ENCODE data around the gene ZNF507.

DNA sequence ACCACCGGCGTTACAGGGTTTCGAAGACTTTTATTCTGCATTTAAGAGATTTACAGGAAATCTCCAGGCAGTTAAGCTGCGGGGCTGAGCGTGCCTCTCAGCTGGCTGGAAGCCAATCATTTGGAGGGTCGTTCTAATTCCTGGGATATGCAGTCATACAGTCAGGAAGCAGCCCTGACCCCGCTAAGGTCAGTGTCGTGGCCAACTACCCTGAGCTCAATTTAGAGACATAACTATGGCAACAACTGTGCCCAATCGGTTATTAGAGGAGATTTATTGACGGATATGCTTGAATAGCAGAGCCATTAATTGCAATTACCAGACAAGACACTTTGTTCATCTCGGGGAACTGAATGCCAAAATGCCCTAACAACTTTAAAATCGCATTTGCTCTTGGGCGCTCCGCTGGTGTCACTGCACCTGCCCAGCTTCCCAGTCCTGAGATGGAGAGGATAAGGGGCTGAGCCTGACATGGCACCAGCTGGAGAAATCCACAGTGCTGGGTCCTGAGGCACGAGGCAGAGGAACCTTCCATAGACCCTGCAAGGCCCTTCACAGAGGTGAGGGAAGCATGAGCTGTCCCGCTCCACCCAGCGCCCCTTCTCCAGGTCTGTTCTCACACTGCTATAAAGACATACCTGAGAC, 15.1 kb upstream of the ZNF507 start:
- TF ChIP-seq, protein P1, sequence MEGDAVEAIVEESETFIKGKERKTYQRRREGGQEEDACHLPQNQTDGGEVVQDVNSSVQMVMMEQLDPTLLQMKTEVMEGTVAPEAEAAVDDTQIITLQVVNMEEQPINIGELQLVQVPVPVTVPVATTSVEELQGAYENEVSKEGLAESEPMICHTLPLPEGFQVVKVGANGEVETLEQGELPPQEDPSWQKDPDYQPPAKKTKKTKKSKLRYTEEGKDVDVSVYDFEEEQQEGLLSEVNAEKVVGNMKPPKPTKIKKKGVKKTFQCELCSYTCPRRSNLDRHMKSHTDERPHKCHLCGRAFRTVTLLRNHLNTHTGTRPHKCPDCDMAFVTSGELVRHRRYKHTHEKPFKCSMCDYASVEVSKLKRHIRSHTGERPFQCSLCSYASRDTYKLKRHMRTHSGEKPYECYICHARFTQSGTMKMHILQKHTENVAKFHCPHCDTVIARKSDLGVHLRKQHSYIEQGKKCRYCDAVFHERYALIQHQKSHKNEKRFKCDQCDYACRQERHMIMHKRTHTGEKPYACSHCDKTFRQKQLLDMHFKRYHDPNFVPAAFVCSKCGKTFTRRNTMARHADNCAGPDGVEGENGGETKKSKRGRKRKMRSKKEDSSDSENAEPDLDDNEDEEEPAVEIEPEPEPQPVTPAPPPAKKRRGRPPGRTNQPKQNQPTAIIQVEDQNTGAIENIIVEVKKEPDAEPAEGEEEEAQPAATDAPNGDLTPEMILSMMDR (IDR thresholded peaks at IDR 0.05): no peak
- no peak for TF ChIP-seq POLR2A (IDR thresholded peaks at IDR 0.05)
- TF ChIP-seq EP300 (IDR thresholded peaks at IDR 0.05): no peak

Measured in ovary (tissue), 3 donors.